ENCODE data around the gene CCL28. TPM values are rescaled to one million over a fixed set of nuclear protein-coding genes. Genes with fewer than 3 reads are reported as not detected.

CCL28 gene
- total RNA-seq, 1 experiment from 2014 or later: not detected

DNA sequence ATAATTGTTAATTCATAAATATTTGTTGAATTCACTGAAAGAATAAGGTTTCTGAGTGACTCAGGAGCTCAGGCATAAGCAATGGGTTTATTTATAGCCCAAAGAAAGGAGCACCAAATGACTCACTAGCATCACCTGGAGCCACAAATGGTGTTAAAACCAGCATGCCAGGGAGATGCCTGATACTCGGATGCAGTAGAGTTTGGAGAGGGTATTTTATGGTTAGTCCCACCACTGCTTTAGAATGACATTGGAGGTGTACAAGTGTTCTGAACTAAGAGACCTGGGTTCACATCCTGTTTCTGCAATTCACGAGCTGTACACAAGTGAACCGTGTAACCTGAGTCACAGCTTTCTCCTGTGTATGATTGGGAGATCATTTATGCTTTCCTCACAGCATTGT is 25.2 kb downstream of the CCL28 start:
- H3K18ac ChIP-seq (ENCODE audit: insufficient read length, low read depth, low read length): no peak overlapping the region
- no peak overlapping the region for H2BK120ac ChIP-seq (ENCODE audit: low read depth, low read length, poor library complexity, severe bottlenecking)
- Mint-ChIP-seq H3K9me3 (no peaks in the 10 kb centered on the region), H3K4me3 (no peak overlapping the region), H3K4me1 (no peaks in the 10 kb centered on the region), H3K27ac (no peak overlapping the region), H3K36me3 (ENCODE audit: insufficient read depth in 1 of 3, low read depth in 3 of 3) (no peaks in the 10 kb centered on the region), H3K27me3 (ENCODE audit: low read depth) (peaks cover 2% of the 10 kb centered on the region; the same call in 1 of the 2 replicates)
- H2BK5ac ChIP-seq (ENCODE audit: insufficient read length, low read length): no peak overlapping the region
- no peak overlapping the region for H2AFZ ChIP-seq (ENCODE audit: low read length)
- no peaks in the 10 kb centered on the region for H3K9me3 ChIP-seq (ENCODE audit: control insufficient read depth, low read depth, low read length)
- no peak overlapping the region for H3K4ac ChIP-seq (ENCODE audit: low read depth, low read length)
- H3K79me1 ChIP-seq (ENCODE audit: insufficient read depth, low read depth, low read length, poor library complexity, severe bottlenecking): no peaks in the 10 kb centered on the region
- H2AK5ac ChIP-seq (ENCODE audit: insufficient read length, low read length): no peak overlapping the region
- no CpG with 5 or more reads among the region's 3 CpGs for WGBS (ENCODE audit: extremely low coverage, insufficient read length, low lambda C conversion rate)
- H3K23ac ChIP-seq (ENCODE audit: insufficient read length, low read depth, low read length): no peak overlapping the region
- H3K27me3 ChIP-seq (ENCODE audit: insufficient read depth, low read length): no peaks in the 10 kb centered on the region
- H2BK15ac ChIP-seq (ENCODE audit: low read depth, low read length): no peak overlapping the region
- H3K23me2 ChIP-seq (ENCODE audit: insufficient read length, low read depth, low read length, poor library complexity, severe bottlenecking): no peaks in the 10 kb centered on the region
- no peak overlapping the region for H2BK20ac ChIP-seq (ENCODE audit: low read depth, low read length, poor library complexity, severe bottlenecking)
- no peak overlapping the region for H2BK12ac ChIP-seq (ENCODE audit: insufficient read length, low read depth, low read length)
- H4K20me1 ChIP-seq (ENCODE audit: control insufficient read depth, insufficient read depth, insufficient read length): no peaks in the 10 kb centered on the region
- no peak overlapping the region for H3K9ac ChIP-seq (ENCODE audit: extremely low read depth, insufficient read length, low read length)
- H3K56ac ChIP-seq (ENCODE audit: insufficient read length, low read depth, low read length): no peak overlapping the region
- H4K5ac ChIP-seq (ENCODE audit: insufficient read length, low read depth, low read length): no peak overlapping the region
- H4K91ac ChIP-seq (ENCODE audit: insufficient read length, low read depth, low read length): no peak overlapping the region
- H3K14ac ChIP-seq (ENCODE audit: insufficient read depth, low read length): no peak overlapping the region
- no peaks in the 10 kb centered on the region for H3K4me1 ChIP-seq (ENCODE audit: insufficient read depth, low read length)
- no peaks in the 10 kb centered on the region for H3K79me2 ChIP-seq (ENCODE audit: insufficient read depth, low read length)
- no peak overlapping the region for H3K27ac ChIP-seq (ENCODE audit: insufficient read length, low read depth, low read length)
- no peak overlapping the region for H3T11ph ChIP-seq (ENCODE audit: low read length)
- DNase-seq: no peak
- no peak overlapping the region for H4K8ac ChIP-seq (replicated peaks; ENCODE audit: insufficient read length, low read depth, low read length)
- H3K4me2 ChIP-seq (ENCODE audit: insufficient read depth, insufficient read length, low read length): no peak overlapping the region
- TF ChIP-seq, protein P1, sequence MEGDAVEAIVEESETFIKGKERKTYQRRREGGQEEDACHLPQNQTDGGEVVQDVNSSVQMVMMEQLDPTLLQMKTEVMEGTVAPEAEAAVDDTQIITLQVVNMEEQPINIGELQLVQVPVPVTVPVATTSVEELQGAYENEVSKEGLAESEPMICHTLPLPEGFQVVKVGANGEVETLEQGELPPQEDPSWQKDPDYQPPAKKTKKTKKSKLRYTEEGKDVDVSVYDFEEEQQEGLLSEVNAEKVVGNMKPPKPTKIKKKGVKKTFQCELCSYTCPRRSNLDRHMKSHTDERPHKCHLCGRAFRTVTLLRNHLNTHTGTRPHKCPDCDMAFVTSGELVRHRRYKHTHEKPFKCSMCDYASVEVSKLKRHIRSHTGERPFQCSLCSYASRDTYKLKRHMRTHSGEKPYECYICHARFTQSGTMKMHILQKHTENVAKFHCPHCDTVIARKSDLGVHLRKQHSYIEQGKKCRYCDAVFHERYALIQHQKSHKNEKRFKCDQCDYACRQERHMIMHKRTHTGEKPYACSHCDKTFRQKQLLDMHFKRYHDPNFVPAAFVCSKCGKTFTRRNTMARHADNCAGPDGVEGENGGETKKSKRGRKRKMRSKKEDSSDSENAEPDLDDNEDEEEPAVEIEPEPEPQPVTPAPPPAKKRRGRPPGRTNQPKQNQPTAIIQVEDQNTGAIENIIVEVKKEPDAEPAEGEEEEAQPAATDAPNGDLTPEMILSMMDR (conservative IDR thresholded peaks at IDR 0.05): no peak

Data from H9 (cell line).